HG03457 (cell line): ENCODE data around the gene TRPM5.

ENCODE experiments used
- ATAC-seq: cut with Tn5 transposase; IDR thresholded peaks from one replicate; pipeline ENCODE4 v1.9.1; 2021; ENCODE audit warnings: moderate number of reproducible peaks; ENCODE audit not compliant: unreplicated experiment

The TRPM5 gene

GRCh38 chr11:2441171-2441570 lies 3.1 kb downstream of the TRPM5 start:
- no peak for ATAC-seq

DNA sequence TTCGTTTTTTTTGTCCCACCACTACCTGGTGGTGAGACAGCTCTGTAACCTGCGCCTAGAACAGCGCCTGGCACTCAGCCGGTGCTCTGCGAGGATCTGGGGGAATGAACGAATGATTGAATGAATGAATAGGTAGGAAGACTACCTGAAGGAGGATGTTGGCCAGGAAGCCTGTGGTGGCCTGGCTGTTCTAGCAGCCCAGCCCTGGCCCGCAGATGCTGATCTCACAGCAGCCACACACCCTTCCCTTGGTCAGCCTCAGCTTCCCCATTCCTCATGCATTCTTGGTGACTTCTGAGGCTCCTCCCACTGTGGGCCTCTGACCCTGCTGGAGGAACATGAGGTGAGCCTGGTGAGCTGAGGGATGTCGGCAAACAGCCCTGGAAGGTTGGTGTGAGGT lies 3.7 kb downstream of the TRPM5 start:
- ATAC-seq = no peak

GRCh38 chr11:2439820-2440219 lies 4.5 kb downstream of the TRPM5 start:
- no peak for ATAC-seq

GRCh38 chr11:2437516-2437915 lies 6.8 kb downstream of the TRPM5 start:
- no peak for ATAC-seq

GRCh38 chr11:2436521-2437031 lies 7.7 kb downstream of the TRPM5 start:
- ATAC-seq = no peak

DNA sequence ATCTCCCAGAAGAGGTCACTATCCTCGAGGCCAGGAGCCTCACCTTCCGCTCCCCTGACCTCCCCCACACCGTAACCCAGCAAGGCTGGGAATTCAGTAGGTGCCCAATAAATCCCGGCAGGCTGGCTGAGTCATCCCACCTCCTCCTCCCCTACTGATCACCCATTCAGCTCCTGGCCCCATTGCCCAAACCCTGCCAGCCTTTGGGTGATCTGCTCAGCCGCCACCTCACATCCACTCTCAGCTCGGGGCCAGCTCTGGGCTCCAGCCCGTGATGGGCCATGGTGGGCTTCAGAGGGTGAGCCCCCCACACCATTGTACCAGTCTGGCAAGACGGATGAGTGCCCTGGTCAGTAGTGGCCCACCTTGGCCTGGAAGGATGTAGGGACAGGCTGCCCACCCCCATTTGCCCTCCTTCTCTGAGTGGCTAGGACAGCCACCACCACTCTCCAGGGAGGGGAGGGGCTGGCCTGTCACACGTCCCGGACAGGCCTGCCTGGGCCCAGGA lies 8.2 kb downstream of the TRPM5 start:
- ATAC-seq = no peak

DNA sequence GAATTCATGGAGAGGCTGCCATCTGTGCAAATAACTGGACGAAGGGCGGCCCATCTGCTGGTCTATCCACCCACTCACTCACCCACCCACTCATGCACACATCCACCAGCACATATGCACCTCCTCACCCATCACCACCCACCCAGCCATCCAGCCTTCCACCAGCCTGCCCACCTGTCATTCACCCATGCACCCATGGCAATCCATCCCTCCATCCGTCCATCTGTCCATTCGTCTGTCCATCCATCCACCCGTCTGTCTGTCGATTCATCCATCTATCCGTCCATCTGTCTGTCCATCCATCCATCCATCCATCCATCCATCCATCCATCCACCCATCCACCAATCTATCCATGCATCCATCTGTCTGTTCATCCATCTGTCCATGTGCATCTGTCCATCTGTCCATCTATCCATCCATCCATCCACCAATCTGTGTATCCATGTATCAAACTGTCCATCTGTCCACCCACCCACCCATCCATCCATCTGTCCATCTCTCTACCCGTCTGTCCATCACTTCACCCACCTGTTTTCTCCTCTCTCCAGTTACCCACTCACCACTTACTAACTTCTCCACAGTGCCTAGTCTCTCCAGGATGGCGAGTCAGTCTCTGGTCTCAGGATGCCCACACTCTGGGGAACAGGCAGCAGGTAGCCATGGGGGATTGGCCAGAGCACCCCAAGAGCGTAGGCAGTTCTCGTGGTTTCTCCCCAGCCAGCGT lies 8.9 kb downstream of the TRPM5 start:
- no peak for ATAC-seq

DNA sequence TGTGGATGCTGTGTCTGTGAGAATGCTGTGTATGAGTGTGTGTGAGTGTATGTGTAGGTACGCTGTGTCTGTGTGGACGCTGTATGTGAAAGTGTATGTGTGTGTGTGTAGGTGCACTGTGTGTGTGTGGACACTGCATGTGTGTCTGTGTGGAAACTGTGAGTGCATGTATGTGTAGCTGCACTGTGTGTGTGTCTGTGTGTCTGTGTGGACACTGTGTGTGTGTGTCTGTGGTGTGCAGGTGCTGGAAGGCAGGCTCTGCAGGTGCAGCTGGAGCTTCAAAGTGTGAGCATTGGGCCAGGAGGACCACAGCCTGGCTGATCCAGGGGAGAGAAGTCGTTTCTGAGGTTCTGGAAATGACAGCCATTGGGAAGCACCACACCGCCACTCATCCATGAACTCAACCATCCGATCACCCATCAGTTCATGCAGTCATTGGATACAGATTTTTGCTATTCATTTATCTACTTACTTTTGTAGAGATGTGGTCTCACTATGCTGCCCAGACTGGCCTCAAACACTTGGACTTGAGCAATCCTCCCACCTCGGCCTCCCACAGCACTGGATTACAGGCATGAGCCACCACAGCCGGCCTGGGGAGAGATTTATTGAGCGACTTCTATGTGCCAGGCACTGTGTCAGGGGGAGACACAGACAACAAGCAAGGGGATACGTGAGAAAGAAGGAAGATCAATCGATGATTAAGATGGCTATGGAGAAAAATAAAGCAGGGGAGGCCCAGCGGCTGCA lies 9.6 kb downstream of the TRPM5 start:
- ATAC-seq = no peak

DNA sequence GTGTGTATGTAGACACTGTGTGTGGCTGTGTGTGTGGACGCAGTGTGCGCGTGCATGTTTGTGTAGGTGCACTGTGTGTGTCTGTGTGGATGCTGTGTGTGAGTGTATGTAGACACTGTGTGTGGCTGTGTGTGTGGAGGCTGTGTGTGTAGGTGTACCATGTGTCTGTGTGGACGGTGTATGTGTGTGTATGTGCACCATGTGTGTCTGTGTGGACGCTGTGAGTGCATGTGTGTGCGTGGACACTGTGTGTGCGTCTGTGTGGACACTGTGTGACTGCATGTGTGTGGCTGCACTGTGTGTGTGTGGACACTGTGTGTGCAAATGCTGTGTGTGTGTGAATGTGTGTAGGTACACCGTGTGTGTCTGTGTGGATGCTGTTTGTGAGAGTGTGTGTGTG lies 10.3 kb downstream of the TRPM5 start:
- no peak for ATAC-seq

DNA sequence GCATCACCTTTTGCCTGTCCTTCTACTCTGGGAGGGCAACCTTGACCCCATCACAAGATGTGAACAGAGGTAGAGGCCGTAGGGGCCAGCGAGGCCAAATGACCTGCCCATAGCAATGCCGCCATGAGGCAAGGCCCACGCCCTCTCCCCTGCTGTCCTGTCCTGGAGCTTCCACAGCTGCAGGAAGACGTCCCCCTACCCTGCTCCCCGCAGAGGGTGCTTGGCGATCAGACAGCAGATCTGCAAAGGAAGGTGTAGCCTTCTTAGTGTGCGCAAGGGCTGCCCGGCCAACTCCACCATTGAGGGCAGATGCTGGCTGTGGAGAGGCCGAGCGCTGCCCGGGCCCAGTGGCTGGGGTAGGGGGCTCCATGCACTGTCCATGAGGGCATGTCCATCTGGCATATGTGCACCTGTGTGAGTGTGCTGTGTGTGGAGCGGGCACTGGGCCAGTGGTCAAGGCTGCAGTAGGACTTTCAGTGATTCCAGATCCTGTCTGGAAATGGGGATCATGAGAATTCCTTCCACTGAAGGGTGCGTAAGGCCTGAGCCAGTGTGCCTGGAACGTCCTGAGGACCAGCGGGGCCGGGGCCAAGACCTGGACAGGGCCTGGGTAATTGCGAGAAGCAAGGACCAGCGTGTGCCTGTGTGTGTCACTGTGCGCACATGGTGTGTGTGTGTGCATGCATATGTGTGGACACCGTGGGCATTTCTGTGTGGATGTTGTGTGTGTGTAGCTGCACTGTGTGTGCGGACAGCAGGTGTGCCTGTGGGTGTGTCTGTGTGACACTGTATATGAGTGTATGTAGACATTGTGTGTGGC lies 11.0 kb downstream of the TRPM5 start:
- no peak for ATAC-seq

DNA sequence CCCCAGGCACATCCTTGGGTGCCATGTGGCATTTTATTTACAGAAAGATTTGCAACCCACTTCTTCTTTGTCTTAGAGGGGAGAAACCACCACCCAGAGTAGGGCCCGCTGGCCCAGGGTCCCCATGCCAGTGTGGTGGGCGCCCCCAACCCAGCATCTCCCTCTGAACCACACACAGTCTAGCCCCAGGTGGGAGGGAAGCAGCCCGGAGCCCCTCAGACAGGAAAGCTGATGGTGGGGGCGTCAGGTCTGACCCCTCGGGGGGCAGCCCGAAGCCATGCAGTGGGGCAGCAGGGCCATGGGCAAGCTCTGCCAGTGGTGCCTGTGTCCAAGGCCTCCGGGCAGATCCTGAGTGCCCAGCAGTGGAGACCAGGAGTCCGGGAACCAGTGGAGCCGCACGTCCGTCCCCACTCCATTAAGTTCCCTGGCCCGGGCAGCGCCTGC lies 11.7 kb downstream of the TRPM5 start:
- no peak for ATAC-seq

DNA sequence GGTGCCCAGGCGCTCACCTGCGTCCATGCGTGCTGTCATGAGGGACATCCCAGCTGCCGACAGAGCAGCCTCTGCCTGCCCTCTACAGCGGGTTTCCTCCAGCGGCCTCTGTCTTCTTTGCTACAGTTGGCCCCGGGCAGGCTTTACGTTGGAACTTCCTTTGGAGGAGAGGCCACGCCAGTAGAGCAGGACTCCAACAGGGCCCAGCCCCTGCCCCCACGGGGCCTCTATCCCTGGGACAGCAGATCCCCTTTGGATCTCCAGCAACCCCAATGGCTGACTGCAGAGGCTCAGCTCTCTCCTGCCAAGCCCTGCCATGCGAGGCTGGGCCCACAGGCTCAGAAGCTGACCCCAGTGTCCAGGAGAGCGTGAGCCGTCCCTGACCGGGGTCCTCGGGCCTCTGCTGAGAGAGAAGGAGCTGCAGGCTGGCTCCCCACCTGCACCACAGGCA lies 12.1 kb downstream of the TRPM5 start:
- ATAC-seq = no peak

- no peak for ATAC-seq
These were observed 12.9 kb downstream of the TRPM5 start for GRCh38 chr11:2431395-2431794.

DNA sequence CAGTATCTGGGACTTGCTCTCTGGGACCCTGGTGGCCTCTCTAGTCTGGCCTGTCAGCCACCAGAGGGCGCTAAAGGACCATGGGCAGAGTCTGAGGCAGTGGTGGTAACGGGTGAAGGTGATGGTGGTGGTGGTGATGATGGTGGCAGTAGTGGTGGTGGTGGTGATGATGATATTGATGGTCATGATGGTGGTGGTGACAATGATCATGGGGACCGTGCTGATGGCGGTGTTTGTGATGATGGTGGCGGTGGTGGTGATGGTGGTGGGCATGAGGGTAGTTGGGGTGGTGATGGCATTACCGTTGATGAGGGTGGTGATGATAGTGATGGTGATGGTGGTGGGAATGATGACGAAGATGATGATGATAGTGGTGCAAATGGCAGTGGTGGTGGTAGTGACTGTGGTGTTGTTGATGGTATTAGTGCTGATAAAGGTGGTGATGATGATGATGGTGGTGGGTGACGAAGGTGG lies 16.0 kb downstream of the TRPM5 start:
- no peak for ATAC-seq

DNA sequence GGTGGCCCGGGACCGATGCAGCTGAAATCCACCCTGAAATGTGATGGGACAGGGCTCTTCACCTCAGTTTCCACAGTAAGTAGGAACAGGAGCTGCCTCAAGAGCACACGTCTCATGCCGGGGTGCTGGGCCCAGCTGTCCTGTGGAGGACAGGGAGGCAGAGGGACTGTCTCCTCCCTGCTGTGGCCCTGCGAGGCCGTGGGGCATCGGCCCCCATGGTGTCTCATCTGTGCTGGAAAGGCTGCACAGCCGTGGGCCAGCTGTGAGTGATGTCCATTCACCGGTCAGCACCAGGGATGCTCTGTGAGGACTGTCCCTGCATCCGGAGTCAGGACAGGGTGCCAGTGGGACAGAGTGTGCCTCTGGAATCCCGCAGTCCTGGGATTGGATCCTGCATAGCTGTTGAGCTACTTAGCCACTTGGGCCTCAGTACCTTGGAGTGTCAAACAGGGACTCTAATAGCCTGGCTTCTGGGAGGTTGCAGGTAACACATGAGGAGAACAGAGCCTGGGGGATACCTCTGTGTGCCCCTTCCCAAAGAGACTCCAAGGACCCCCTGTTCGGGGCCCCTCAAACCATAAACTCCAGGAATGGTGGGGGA lies 16.5 kb downstream of the TRPM5 start:
- no peak for ATAC-seq

GRCh38 chr11:2426826-2427521 lies 17.3 kb downstream of the TRPM5 start:
- no peak for ATAC-seq

GRCh38 chr11:2426221-2426620 lies 18.1 kb downstream of the TRPM5 start:
- ATAC-seq = no peak

GRCh38 chr11:2425506-2425905 lies 18.8 kb downstream of the TRPM5 start:
- ATAC-seq = no peak

- no peak for ATAC-seq
These were observed 19.4 kb downstream of the TRPM5 start for GRCh38 chr11:2424811-2425495.
